Superior temporal gyrus (tissue), 1 donor: ENCODE measurements around the gene SH3BP2.
"Not testable (repeated sequence)": the region's sequence is repeated elsewhere in the genome, so short reads cannot be mapped to it uniquely, and the experiment has no call there.

ENCODE experiments used
- DNase-seq: peaks from one replicate; pipeline ENCODE4 v3.0.0-alpha.2; 2016; ENCODE audit errors: extremely low spot score

SH3BP2 gene

GRCh38 chr4:2762486-2763370 is 30.2 kb upstream of the SH3BP2 start:
- DNase-seq = not testable (repeated sequence)

DNA sequence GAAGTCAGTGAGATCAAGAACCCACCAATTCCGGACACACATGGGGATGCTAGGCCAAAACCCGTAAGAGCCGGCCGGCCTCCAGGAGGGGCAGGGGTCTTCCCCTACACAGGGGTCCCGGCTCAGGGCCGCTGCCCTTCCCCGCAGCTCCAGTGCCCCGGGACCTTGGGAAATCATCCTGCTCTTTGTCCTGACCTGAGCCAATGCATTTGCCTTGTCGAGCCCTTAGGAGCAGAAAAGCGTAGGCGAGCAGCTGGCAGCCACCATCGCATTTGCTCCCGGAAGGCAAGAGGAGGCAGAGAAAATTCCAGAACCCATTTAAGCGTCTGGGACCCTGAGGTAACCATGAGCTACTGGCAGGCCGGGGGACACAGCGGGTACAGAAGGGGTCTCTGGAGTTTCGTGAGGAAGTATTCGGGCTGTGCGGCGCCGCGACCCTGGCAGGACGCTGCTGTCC is 29.3 kb upstream of the SH3BP2 start:
- DNase-seq = no peak

GRCh38 chr4:2765832-2766526 is 26.9 kb upstream of the SH3BP2 start:
- no peak for DNase-seq

DNA sequence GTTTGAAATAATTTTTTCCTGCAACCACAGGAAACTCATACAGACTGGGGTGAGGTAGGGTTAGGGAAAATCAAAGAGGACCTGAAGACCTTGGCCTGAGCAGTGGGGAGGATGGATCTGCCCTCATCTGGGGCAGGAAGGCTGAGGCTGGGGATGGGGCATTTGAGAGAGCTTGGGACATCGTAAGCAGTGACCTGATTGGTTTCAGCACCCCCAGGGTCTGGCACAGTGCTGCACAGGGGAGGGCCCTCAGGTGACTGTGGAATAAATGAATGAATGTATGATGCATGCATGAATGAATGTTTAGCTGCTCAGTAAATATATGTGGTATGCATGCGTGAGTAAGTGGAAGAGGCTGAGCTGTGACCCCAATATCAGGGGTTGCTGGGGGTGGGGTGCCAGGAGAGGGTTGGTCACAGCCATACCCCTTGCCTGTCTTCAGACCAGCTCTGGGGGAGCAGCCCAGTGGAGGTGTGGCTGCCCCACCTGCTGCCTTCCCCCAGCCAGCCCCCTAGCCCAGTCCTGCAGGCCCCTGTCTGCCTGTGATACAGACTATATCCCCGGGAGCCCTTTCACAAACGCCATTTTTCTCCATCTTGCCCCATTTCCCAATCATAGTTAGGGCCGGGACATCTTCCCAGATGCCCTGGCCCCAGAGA is 25.7 kb upstream of the SH3BP2 start:
- no peak for DNase-seq

GRCh38 chr4:2767705-2768074 is 25.2 kb upstream of the SH3BP2 start:
- no peak for DNase-seq

DNA sequence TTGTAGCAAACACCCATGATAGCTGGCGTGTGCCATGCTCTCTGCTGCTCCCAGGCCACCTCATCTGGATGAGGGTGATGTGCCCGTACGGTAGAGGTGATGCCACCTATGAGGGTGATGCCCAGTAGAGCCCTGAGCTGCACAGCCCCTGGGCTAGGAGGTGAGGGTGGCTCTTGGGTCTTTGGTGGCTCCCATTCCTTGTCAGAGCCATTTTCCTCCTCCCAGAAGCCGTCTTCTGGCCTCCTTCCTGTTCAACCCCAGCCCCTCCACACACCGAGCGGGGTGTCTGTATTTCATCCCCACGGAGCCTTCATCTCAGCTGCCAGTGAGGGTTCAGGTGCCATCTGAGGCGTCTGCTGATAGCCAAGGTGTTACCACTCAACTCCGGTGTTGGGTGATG is 24.8 kb upstream of the SH3BP2 start:
- no peak for DNase-seq

- DNase-seq = no peak
Measured at GRCh38 chr4:2768921-2769336, 24.0 kb upstream of the SH3BP2 start.

GRCh38 chr4:2771264-2771663 is 21.6 kb upstream of the SH3BP2 start:
- DNase-seq = no peak

DNA sequence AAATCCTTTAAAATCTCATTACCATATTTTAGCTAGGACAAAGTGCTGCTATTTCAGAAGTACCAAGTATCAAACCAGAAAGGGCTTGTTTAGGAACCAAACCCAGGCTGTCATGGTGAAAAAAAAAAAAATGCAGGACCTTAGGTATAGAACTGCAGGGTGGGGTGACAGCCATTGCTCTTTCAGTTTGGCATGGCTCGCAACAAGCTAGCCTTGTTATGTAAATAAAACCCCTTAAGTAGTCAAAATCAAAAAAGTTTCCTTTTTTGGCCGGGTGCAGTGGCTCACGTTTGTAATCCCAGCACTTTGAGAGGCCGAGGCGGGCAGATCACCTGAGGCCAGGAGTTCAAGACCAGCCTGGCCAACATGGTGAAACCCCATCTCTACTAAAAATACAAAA is 12.2 kb upstream of the SH3BP2 start:
- DNase-seq = not testable (repeated sequence)

GRCh38 chr4:2781911-2782310 is 11.0 kb upstream of the SH3BP2 start:
- DNase-seq = no peak

GRCh38 chr4:2783790-2784189 is 9.1 kb upstream of the SH3BP2 start:
- DNase-seq = no peak

DNA sequence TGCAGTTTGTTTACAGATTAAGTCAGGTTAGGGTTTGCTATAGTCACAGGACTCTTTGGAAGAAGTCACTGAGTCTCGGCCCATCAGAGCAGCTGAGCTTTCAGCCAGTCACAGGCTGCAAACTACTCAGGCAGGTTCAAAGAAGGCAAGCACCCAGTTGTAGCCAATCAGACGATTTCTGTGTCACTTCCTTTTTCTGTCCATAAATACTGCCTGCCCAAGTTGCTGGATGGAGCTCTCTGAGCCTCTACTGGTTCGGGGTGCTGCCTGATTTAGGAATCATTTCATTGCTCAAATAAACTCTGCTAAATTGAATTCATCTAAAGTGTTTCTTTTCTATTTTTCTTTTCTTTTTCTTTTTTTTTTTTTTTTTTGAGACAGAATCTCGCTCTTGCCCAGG is 7.3 kb upstream of the SH3BP2 start:
- no peak for DNase-seq

DNA sequence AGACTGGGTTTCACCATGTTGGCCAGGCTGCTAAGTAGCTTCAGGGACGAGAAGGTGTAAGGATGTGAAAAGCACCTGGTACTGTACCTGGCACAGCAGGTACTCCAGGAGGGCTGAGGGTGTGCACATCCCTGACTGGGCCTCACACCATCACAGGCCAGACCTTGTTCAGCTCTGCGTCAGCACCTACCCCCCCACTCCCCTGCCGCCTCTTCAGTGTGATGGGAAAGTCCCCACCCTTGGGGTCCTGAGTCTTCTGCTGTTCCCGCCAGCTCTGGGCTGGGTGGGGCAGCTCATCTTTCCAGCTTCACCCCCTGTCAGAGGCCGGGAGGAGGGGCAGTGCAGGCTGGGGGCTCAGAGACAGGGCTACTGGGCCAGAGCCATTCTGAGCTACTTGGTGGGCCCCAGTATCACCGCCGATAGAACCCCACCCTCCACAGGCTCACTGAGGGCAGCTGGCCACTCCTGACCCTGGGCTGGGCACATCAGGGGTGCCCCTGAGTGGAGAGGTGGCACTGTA is 6.7 kb upstream of the SH3BP2 start:
- DNase-seq = no peak

GRCh38 chr4:2786794-2787229 is 6.1 kb upstream of the SH3BP2 start:
- no peak for DNase-seq

DNA sequence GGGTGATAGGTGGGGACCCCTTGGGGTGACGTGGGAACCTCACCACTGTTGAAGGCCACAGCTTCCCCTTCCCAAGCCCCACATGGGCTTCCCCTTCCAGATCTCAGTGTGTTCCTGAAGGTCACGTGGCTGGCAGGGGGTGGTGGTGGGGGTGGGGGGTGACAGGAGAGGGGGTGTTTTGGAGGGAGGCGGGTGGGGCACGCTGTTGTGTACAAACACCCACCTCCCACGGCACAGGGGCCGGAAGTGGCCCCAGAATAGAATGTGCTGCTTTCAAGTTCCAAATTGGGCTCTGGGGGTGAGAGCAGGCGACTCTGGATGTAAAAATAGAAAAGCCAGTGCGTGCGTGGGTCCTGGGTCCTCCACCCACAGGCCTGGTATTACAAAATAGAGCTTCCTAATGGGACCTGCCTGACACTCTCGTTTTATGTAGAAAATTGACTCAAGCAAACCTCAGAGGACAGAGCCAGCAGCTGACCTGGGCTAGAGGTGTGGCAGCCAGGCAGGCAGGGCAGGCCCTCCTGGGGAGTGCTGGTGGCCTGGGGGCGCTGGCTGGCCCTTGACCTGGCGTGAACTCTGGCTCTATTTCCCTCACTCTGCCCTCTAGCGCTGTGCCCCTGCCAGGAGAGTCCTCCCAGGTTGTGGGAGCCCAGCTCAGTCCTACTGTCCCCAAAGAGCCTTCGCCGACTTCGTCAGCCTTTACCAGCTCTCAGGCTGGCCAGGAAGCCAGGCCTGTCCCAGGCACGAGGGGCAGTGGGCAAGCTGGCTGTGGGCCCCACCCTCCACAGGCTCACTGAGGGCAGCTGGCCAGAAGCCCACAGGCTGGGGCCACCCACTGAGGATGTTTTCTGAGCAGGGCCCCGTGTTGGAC is 5.4 kb upstream of the SH3BP2 start:
- DNase-seq = no peak

GRCh38 chr4:2788101-2788500 is 4.8 kb upstream of the SH3BP2 start:
- DNase-seq = no peak

DNA sequence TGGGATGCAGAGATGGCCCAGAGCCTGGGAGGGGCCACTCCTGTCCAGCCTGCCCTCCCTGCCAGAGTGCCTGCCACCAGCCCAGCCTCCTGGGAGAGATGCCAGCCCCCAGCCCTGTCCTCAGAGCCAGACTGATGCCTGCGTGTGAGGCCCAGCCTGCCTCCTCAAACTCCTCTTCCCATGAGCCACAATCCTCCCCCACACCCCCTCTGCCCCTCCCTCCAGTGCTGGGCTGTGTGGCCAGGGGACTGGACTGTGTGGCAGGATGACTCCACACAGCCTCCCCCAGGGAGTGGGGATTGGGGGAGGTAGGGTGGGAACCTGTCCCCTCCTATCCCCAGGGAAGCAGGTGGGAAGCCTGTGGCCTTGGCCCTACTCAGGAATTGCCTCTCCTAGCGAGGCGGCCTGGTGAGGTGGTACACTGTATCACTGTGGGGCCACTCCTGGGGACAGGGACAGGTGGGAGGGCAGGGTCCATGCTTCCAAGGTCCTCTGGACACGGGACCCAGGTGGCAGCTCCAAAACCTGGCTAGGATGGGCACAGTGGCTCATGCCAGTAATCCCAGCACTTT is 4.3 kb upstream of the SH3BP2 start:
- DNase-seq = no peak

DNA sequence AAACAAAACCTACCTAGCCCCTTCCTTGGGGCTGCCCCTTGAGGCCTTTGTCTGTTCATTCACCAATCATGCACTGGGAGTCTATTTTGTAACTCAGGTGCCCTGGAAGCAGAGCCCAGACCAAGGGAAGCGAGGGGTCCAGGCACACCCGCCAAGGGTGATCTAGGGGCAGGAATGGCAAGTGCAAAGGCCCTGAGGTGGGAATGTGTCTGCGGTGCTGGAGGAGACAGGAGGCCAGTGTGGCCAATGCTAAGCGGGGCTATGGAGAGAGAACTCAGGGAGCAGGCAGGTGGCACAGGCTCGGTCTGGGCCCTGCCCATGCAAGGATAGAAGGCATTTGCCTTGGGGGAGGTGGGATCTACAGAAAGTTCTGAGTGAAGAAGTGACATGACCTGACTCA is 3.5 kb upstream of the SH3BP2 start:
- no peak for DNase-seq

GRCh38 chr4:2789793-2790582 is 2.9 kb upstream of the SH3BP2 start:
- no peak for DNase-seq
